AG04450 (cell line): Measurements from ENCODE around the gene ABCF2. TPM values are rescaled to one million over a fixed set of nuclear protein-coding genes. Genes with fewer than 3 reads are reported as not detected.

Experiments used
- CTCF ChIA-PET: fragments of 300-600, 350-600 bp; formaldehyde crosslinking; extraction: SDS; loops from one replicate; lab custom pipeline; 2022; ENCODE audit warnings: antibody characterized with exemption, inconsistent platforms; lab: Charles Lee
- POLR2A ChIA-PET: fragments of 350-600 bp; formaldehyde crosslinking; extraction: SDS; loops from one replicate; lab custom pipeline; 2021; ENCODE audit warnings: antibody characterized with exemption, inconsistent platforms; lab: Yijun Ruan, JAX
- DNase-seq: peaks from one replicate; pipeline ENCODE4 v3.0.0-alpha.2; 2011; ENCODE audit warnings: low read depth, low spot score
- H3K27ac ChIP-seq: one replicate; pipeline ENCODE4 v1.5.1; 2012; ENCODE audit warnings: low read depth, low read length, control low read depth
- H3K27me3 ChIP-seq: one replicate; pipeline ENCODE4 v1.6.0; 2012; ENCODE audit warnings: low read length; ENCODE audit not compliant: control insufficient read depth, insufficient read depth
- H3K4me3 ChIP-seq: 2 replicates; pipeline ENCODE4 v1.5.1; 2011; ENCODE audit warnings: mild to moderate bottlenecking, low read depth, low read length, control low read depth
- H3K9me3 ChIP-seq: 2 replicates; pipeline ENCODE4 v1.5.1; 2012; ENCODE audit warnings: low read length; ENCODE audit not compliant: control insufficient read depth, insufficient read depth
- CTCF ChIP-seq: IDR thresholded peaks from 2 replicates; pipeline ENCODE4 v1.5.1; 2011; ENCODE audit warnings: low read depth, low read length, control low read depth, inconsistent platforms
- polyA plus RNA-seq: library from polyadenylated mRNA; depleted of rRNA; stranded (reverse); fragments of >200 nt; gene quantifications from 2 replicates; pipeline ENCODE4 v1.2.3, GENCODE V29; 2011

The ABCF2 gene
- polyA plus RNA-seq, 1 experiment = 31.0 TPM

GRCh38 chr7:151240536-151240935 lies 13.5 kb upstream of the ABCF2 start:
- H3K27ac ChIP-seq = no peak overlapping the region
- no peak overlapping the region for H3K4me3 ChIP-seq
- DNase-seq = no peak
- no peaks in the 10 kb centered on the region for H3K27me3 ChIP-seq
- H3K9me3 ChIP-seq = no peaks in the 10 kb centered on the region; the same call in 1 of the 2 replicates
- POLR2A ChIA-PET = no interaction called here
- CTCF ChIA-PET = no interaction called here
- no peak for TF ChIP-seq CTCF

GRCh38 chr7:151239837-151240459 lies 12.9 kb upstream of the ABCF2 start:
- H3K27me3 ChIP-seq = no peaks in the 10 kb centered on the region
- ChIA-PET CTCF (no interaction called here), POLR2A (interaction anchor here (1.2 kb wide), 1 partner anchor 13 kb away, joined by 5 read pairs; no protein-coding TSS in a partner anchor)
- no peak overlapping the region for H3K27ac ChIP-seq
- no peak for DNase-seq
- H3K4me3 ChIP-seq = no peak overlapping the region
- no peaks in the 10 kb centered on the region; the same call in 1 of the 2 replicates for H3K9me3 ChIP-seq
- no peak for TF ChIP-seq CTCF

GRCh38 chr7:151238924-151239836 lies 12.2 kb upstream of the ABCF2 start:
- H3K27ac ChIP-seq = no peak overlapping the region
- H3K4me3 ChIP-seq = no peak overlapping the region
- H3K27me3 ChIP-seq = no peaks in the 10 kb centered on the region
- no peak for TF ChIP-seq CTCF
- DNase-seq = no peak
- ChIA-PET POLR2A (interaction anchor here (1.2 kb wide), 1 partner anchor 12 kb away, joined by 5 read pairs; no protein-coding TSS in a partner anchor), CTCF (no interaction called here)
- no peaks in the 10 kb centered on the region; the same call in 1 of the 2 replicates for H3K9me3 ChIP-seq

GRCh38 chr7:151238190-151238810 lies 11.3 kb upstream of the ABCF2 start:
- no peak for TF ChIP-seq CTCF
- Histone ChIP-seq H3K27me3 (no peaks in the 10 kb centered on the region), H3K27ac (no peak overlapping the region), H3K4me3 (no peak overlapping the region), H3K9me3 (no peaks in the 10 kb centered on the region; the same call in 1 of the 2 replicates)
- no peak for DNase-seq
- POLR2A ChIA-PET = interaction anchor here (1.2 kb wide), 1 partner anchor 11 kb away, joined by 5 read pairs; no protein-coding TSS in a partner anchor
- CTCF ChIA-PET = no interaction called here
